Mesenchymal stem cell (in vitro differentiated cells and primary cell): ENCODE results near the gene RASA3.
A peak's percentile ranks its signal among the peaks of the same experiment; 100 is the strongest.

ENCODE experiments used
- DNase-seq: peaks from one replicate; pipeline ENCODE4 v3.0.0-alpha.2; 2013
- H2AFZ ChIP-seq: one replicate; pipeline ENCODE4 v1.6.1; 2013; ENCODE audit warnings: low read depth, mild to moderate bottlenecking, control low read depth, inconsistent platforms, low read length, moderate library complexity
- H2AK5ac ChIP-seq: 2 replicates; pipeline ENCODE4 v1.6.1; 2013; ENCODE audit warnings: low read length, moderate library complexity, mild to moderate bottlenecking, inconsistent platforms; ENCODE audit not compliant: severe bottlenecking
- H2BK120ac ChIP-seq: one replicate; pipeline ENCODE4 v1.6.1; 2013; ENCODE audit warnings: low read depth, mild to moderate bottlenecking, inconsistent platforms, low read length, moderate library complexity
- H2BK12ac ChIP-seq, 2 experiments: one replicate each; pipeline ENCODE4 v1.6.1; 2013; ENCODE audit warnings: inconsistent platforms in 2 of 2, low read length in 2 of 2, mild to moderate bottlenecking in 2 of 2, moderate library complexity in 2 of 2, control low read depth in 1 of 2
- H2BK15ac ChIP-seq: one replicate; pipeline ENCODE4 v1.6.1; 2013; ENCODE audit warnings: mild to moderate bottlenecking, low read depth, inconsistent platforms; ENCODE audit not compliant: poor library complexity, severe bottlenecking
- H2BK5ac ChIP-seq: 2 replicates; pipeline ENCODE4 v1.6.1; 2013; ENCODE audit warnings: low read depth, mild to moderate bottlenecking, low read length, control low read depth, inconsistent platforms; ENCODE audit not compliant: poor library complexity, severe bottlenecking
- H3K14ac ChIP-seq, 2 experiments: one replicate each; pipeline ENCODE4 v1.6.1; 2013; ENCODE audit warnings: inconsistent platforms in 2 of 2, low read length in 2 of 2, control low read depth in 1 of 2, mild to moderate bottlenecking in 1 of 2, moderate library complexity in 1 of 2
- H3K18ac ChIP-seq, 2 experiments: one replicate each; pipeline ENCODE4 v1.6.1; 2013; ENCODE audit warnings: inconsistent platforms in 2 of 2, low read length in 2 of 2, control low read depth in 1 of 2, low read depth in 1 of 2, mild to moderate bottlenecking in 1 of 2
- H3K23ac ChIP-seq, 2 experiments: one replicate each; pipeline ENCODE4 v1.6.1; 2013; ENCODE audit warnings: inconsistent platforms in 2 of 2, low read length in 2 of 2, mild to moderate bottlenecking in 2 of 2, moderate library complexity in 2 of 2, control low read depth in 1 of 2
- H3K27ac ChIP-seq: 2 replicates; pipeline ENCODE4 v1.5.1; 2013; ENCODE audit warnings: mild to moderate bottlenecking, moderate library complexity, low read length, control low read depth, inconsistent platforms; ENCODE audit not compliant: poor library complexity, severe bottlenecking
- H3K27me3 ChIP-seq, 2 experiments: 2 replicates each; pipeline versions ENCODE4 v1.6.1 to v1.7.0; 2013; ENCODE audit warnings: low read length in 2 of 2, mild to moderate bottlenecking in 2 of 2, moderate library complexity in 2 of 2, control low read depth in 1 of 2, inconsistent platforms in 1 of 2; ENCODE audit not compliant: control insufficient read depth in 1 of 2, insufficient read depth in 1 of 2
- H3K36me3 ChIP-seq, 2 experiments: 2 replicates each; pipeline versions ENCODE4 v1.6.1 to v1.7.0; 2013; ENCODE audit warnings: low read length in 2 of 2, control low read depth in 1 of 2, inconsistent platforms in 1 of 2, low read depth in 1 of 2, mild to moderate bottlenecking in 1 of 2; ENCODE audit not compliant: insufficient read depth in 2 of 2, control insufficient read depth in 1 of 2
- H3K4ac ChIP-seq, 2 experiments: one replicate each; pipeline ENCODE4 v1.6.1; 2013; ENCODE audit warnings: inconsistent platforms in 2 of 2, low read length in 2 of 2, mild to moderate bottlenecking in 2 of 2, moderate library complexity in 2 of 2, control low read depth in 1 of 2, low read depth in 1 of 2
- H3K4me1 ChIP-seq: 2 replicates; pipeline ENCODE4 v1.6.1; 2013; ENCODE audit warnings: low read depth, low read length, control low read depth; ENCODE audit not compliant: control insufficient read depth, insufficient read depth
- H3K4me2 ChIP-seq: 2 replicates; pipeline ENCODE4 v1.6.1; 2013; ENCODE audit warnings: low read length, mild to moderate bottlenecking, inconsistent platforms; ENCODE audit not compliant: poor library complexity, severe bottlenecking
- H3K4me3 ChIP-seq, 2 experiments: 2 replicates each; pipeline versions ENCODE4 v1.5.1 to v1.7.0; 2013; ENCODE audit warnings: low read length in 2 of 2, mild to moderate bottlenecking in 2 of 2, control low read depth in 1 of 2, low read depth in 1 of 2; ENCODE audit not compliant: insufficient read depth in 1 of 2
- H3K79me1 ChIP-seq: replicated peaks from 2 replicates; pipeline ENCODE4 v1.6.1; 2013; ENCODE audit warnings: mild to moderate bottlenecking, control low read depth, low read length, inconsistent platforms; ENCODE audit not compliant: poor library complexity, severe bottlenecking
- H3K9ac ChIP-seq: 2 replicates; pipeline ENCODE4 v1.7.0; 2013; ENCODE audit warnings: mild to moderate bottlenecking, low read length, moderate library complexity
- H3K9me3 ChIP-seq: 2 replicates; pipeline ENCODE4 v1.7.0; 2013; ENCODE audit warnings: mild to moderate bottlenecking, low read length; ENCODE audit not compliant: control insufficient read depth
- H4K8ac ChIP-seq: one replicate; pipeline ENCODE4 v1.6.1; 2013; ENCODE audit warnings: inconsistent platforms, mild to moderate bottlenecking, low read length, moderate library complexity
- H4K91ac ChIP-seq: one replicate; pipeline ENCODE4 v1.6.1; 2013; ENCODE audit warnings: mild to moderate bottlenecking, low read length, inconsistent platforms
- WGBS: methylation state at CpG from one replicate; pipeline ENCODE4 v1.1.7; 2013; ENCODE audit warnings: mixed read lengths; 5-methylcytosine and 5-hydroxymethylcytosine counted together

RASA3 gene

DNA sequence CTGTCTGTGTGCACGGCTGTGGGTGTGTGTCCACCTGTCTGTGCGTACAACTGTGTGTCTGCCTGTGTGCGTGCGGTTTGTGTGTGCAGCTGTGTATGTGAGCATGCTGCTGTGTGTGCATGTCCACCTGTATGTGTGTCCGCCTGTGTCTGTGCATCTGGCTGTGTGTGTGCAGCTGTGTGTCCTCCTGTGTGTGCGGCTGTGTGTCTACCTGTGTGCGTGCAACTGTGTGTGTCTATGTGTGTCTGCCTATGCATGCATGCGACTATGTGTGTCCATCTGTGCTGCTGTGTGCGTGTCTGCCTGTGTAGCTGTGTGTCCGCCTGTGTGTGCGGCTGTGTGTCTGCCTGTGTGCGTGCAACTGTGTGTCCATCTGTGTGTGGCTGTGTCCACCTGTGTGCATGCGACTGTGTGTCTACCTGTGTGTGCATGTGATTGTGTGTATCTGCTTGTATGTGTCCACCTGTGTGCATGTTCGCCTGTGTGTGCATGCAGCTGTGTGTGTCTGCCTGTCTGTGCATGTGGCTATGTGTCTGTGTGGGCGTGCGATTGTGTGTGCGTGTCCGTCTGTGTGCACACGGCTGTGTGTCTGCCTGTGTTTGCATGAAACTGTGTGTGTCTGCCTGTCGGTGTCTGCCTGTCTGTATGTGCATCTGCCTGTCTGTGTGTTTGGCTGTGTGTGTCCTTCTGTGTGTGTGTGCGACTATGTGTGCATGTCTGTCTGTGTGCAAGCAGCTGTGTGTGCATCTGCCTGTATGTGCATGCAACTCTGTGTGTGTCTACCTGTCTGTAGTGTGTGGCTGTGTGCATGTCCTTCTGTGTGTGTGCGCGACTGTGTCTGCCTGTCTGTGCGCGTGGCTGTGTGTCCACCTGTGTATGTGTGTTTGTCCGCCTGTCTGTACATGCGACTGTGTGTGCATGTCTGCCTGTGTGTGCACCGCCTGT is 101.5 kb downstream of the RASA3 start:
- H3K4me3 ChIP-seq = no peak overlapping the region
- peak overlapping the region; percentile 22 for H4K91ac ChIP-seq
- no peak overlapping the region for H3K23ac ChIP-seq
- peaks cover 80% of the 10 kb centered on the region for H3K4me1 ChIP-seq
- peaks cover 34 to 65% of the 10 kb centered on the region in 2 experiments for H3K36me3 ChIP-seq
- no peak overlapping the region for H2BK5ac ChIP-seq
- no peaks in the 10 kb centered on the region for H3K27me3 ChIP-seq
- H2AFZ ChIP-seq = no peak overlapping the region
- peak overlapping the region; percentile 80 for H3K27ac ChIP-seq
- H3K9me3 ChIP-seq = no peaks in the 10 kb centered on the region
- H2BK12ac ChIP-seq = no peak overlapping the region
- no peak overlapping the region for H3K4ac ChIP-seq
- H3K18ac ChIP-seq = peak overlapping the region in 1 of 2 experiments; percentile 71
- WGBS = 97% methylated on average over 28 of the region's 28 CpGs
- peak overlapping the region; percentile 2 for H2AK5ac ChIP-seq
- peak overlapping the region; percentile 62 for H4K8ac ChIP-seq
- DNase-seq = no peak
- H3K79me1 ChIP-seq = peaks cover 3% of the 10 kb centered on the region
- H2BK15ac ChIP-seq = no peak overlapping the region
- H3K14ac ChIP-seq = peak overlapping the region in 1 of 2 experiments; percentile 50
- H2BK120ac ChIP-seq = no peak overlapping the region
- peak overlapping the region; percentile 75 for H3K9ac ChIP-seq
- H3K4me2 ChIP-seq = no peak overlapping the region

DNA sequence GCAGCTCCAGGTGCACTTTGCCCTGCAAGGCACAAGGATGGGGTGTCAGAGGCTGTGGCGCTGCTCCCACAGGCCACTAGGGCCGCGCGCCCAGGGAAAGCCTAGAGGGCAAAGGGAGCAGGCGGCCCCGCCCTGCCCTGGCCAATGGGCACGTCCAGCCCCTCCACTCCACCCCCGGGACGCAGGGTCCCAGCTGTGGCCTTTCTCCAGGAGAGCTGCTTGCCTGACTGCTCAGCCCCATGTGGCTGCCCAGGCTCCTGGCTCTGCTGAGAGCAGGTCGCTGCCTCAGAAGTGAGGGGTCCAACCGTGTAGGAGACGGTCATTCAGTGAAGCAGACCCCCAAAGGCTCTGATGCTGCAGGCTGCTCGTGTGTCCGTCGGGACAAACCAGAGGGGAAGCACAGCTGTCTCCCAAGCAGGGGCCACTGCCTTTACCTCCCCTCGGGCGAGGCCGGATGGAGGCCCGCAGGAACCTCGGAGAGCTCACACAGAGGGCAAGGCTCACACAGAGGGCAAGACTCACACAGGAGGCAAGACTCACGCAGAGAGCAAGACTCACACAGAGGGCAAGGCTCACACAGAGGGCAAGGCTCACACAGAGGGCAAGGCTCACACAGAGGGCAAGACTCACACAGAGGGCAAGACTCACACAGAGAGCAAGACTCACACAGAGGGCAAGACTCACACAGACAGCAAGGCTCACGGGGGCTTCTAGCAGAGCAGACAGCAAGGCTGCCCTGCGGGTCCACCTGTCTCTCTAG is 102.4 kb downstream of the RASA3 start:
- H3K9me3 ChIP-seq = no peaks in the 10 kb centered on the region
- peaks cover 3% of the 10 kb centered on the region for H3K79me1 ChIP-seq
- H3K4ac ChIP-seq = no peak overlapping the region
- H3K23ac ChIP-seq = no peak overlapping the region
- no peak overlapping the region for H2BK15ac ChIP-seq
- no peak overlapping the region for H2BK120ac ChIP-seq
- H2BK5ac ChIP-seq = no peak overlapping the region
- H3K27ac ChIP-seq = peak overlapping the region; percentile 15
- H2AK5ac ChIP-seq = peak overlapping the region; percentile 8
- H3K18ac ChIP-seq = no peak overlapping the region
- H2AFZ ChIP-seq = no peak overlapping the region
- no peak overlapping the region for H4K91ac ChIP-seq
- peak overlapping the region; percentile 19 for H4K8ac ChIP-seq
- H3K4me3 ChIP-seq = no peak overlapping the region
- H2BK12ac ChIP-seq = no peak overlapping the region
- no peak overlapping the region for H3K9ac ChIP-seq
- no peak overlapping the region for H3K14ac ChIP-seq
- H3K27me3 ChIP-seq = no peaks in the 10 kb centered on the region
- H3K36me3 ChIP-seq = peaks cover 37 to 61% of the 10 kb centered on the region in 2 experiments
- H3K4me1 ChIP-seq = peaks cover 78% of the 10 kb centered on the region
- no peak for DNase-seq
- WGBS = 93% methylated on average over 23 of the region's 23 CpGs
- H3K4me2 ChIP-seq = no peak overlapping the region

DNA sequence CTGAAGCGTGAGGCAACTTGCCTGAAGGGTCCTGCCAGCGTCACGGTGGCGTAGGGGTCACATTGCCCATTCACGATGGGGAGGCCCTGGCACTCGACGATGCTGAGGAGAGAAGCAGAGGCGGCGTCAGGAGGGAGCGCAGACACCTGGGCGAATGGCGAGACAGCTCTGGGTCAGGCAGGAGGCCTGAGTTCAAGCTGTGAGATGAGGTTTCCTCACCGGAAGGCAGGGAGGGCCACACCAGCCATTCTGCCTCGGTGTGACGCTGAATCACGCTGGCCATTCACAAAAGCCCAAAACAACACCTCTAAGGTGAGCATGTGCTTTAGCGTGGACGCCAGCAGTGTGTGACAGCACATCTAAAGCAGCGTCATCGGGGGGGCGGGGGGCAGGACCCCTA is 104.6 kb downstream of the RASA3 start:
- Histone ChIP-seq H3K79me1 (peaks cover 10% of the 10 kb centered on the region), H3K9ac (peak overlapping the region; percentile 78), H3K9me3 (no peaks in the 10 kb centered on the region), H2BK15ac (no peak overlapping the region), H2BK5ac (no peak overlapping the region), H3K27me3 (no peaks in the 10 kb centered on the region), H3K36me3 (peaks cover 59 to 70% of the 10 kb centered on the region in 2 experiments), H3K4me3 (no peak overlapping the region), H3K4me1 (peaks cover 70% of the 10 kb centered on the region), H2AK5ac (peak overlapping the region; percentile 97), H4K91ac (peak overlapping the region; percentile 18), H2AFZ (no peak overlapping the region), H3K27ac (no peak overlapping the region), H3K4me2 (no peak overlapping the region), H3K18ac (peak overlapping the region in 1 of 2 experiments; percentile 56), H3K14ac (peak overlapping the region in 1 of 2 experiments; percentile 82), H4K8ac (peak overlapping the region; percentile 43), H3K4ac (no peak overlapping the region), H2BK12ac (peak overlapping the region in 1 of 2 experiments; percentile 37), H3K23ac (no peak overlapping the region), H2BK120ac (no peak overlapping the region)
- WGBS = 95% methylated on average over 21 of the region's 21 CpGs
- DNase-seq = no peak
